GM18870 (cell line): ENCODE measurements around the gene KLF11.

Experiments
- ATAC-seq: cut with Tn5 transposase; IDR thresholded peaks from one replicate; pipeline ENCODE4 v1.9.1; 2021; ENCODE audit warnings: moderate library complexity; ENCODE audit not compliant: unreplicated experiment

The KLF11 gene

GRCh38 chr2:10039658-10040410 lies 3.5 kb upstream of the KLF11 start:
- ATAC-seq: no peak

GRCh38 chr2:10041711-10042110 lies 1.6 kb upstream of the KLF11 start:
- no peak for ATAC-seq

- no peak for ATAC-seq
These were observed 819 bp upstream of the KLF11 start for GRCh38 chr2:10042301-10043161.

GRCh38 chr2:10043906-10044601 lies 704 bp downstream of the KLF11 start:
- ATAC-seq: no peak

- ATAC-seq: no peak
These were observed 2.4 kb downstream of the KLF11 start for GRCh38 chr2:10045561-10046355.

- ATAC-seq: no peak
These were observed 3.6 kb downstream of the KLF11 start for GRCh38 chr2:10046931-10047330.

GRCh38 chr2:10047616-10048500 lies 4.5 kb downstream of the KLF11 start:
- ATAC-seq: no peak

- no peak for ATAC-seq
These were observed 5.3 kb downstream of the KLF11 start for GRCh38 chr2:10048501-10049171.

GRCh38 chr2:10052216-10052615 lies 8.9 kb downstream of the KLF11 start:
- no peak for ATAC-seq

GRCh38 chr2:10053351-10053750 lies 10.0 kb downstream of the KLF11 start:
- ATAC-seq: no peak

GRCh38 chr2:10054424-10054823 lies 11.1 kb downstream of the KLF11 start:
- ATAC-seq: no peak

- ATAC-seq: no peak
These were observed 11.6 kb downstream of the KLF11 start for GRCh38 chr2:10054976-10055375.

GRCh38 chr2:10056439-10056838 lies 13.1 kb downstream of the KLF11 start:
- no peak for ATAC-seq

GRCh38 chr2:10057231-10058107 lies 14.1 kb downstream of the KLF11 start:
- ATAC-seq: no peak

GRCh38 chr2:10058251-10059015 lies 15.1 kb downstream of the KLF11 start:
- ATAC-seq: no peak

GRCh38 chr2:10059016-10059351 lies 15.6 kb downstream of the KLF11 start:
- no peak for ATAC-seq

- ATAC-seq: no peak
These were observed 16.4 kb downstream of the KLF11 start for GRCh38 chr2:10059552-10060335.
